ENCODE results near the gene SPTLC3. TPM values are rescaled to one million over a fixed set of nuclear protein-coding genes. Genes with fewer than 3 reads are reported as not detected.

The SPTLC3 gene
- total and polyA plus RNA-seq, 2 donors (not counting 1 experiment from before 2014, with no cell fraction given): 4.0 TPM

DNA sequence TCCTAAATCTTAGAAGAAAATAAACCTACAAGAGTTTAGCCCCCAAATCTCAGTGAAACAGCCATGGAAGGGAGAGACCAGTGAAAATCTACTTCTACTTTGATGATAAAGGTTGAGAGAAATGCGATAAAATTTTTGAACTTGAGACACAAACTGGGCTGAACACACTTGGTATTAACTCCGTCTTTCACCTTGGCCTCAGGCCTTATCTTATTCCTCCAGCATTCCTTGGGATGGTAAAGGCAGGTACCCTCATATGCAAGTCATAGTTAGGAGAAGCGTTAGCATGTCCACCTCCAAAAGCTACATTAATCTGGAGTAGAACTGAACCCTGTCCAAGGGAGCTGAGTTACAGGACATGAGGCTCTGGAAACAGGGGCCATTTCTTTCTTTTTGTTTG, 1.2 kb upstream of the SPTLC3 start:
- TF ChIP-seq, protein P1, sequence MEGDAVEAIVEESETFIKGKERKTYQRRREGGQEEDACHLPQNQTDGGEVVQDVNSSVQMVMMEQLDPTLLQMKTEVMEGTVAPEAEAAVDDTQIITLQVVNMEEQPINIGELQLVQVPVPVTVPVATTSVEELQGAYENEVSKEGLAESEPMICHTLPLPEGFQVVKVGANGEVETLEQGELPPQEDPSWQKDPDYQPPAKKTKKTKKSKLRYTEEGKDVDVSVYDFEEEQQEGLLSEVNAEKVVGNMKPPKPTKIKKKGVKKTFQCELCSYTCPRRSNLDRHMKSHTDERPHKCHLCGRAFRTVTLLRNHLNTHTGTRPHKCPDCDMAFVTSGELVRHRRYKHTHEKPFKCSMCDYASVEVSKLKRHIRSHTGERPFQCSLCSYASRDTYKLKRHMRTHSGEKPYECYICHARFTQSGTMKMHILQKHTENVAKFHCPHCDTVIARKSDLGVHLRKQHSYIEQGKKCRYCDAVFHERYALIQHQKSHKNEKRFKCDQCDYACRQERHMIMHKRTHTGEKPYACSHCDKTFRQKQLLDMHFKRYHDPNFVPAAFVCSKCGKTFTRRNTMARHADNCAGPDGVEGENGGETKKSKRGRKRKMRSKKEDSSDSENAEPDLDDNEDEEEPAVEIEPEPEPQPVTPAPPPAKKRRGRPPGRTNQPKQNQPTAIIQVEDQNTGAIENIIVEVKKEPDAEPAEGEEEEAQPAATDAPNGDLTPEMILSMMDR (conservative IDR thresholded peaks at IDR 0.05 in 1 of 2, IDR thresholded peaks at IDR 0.05 in 1 of 2; ENCODE audit: low read depth in 1 of 2, low read length in 2 of 2): no peak
- no peak for TF ChIP-seq EZH2 (IDR thresholded peaks at IDR 0.05; ENCODE audit: low read length, missing control alignments)
- Histone ChIP-seq H3K27me3 (ENCODE audit: control insufficient read depth, insufficient read depth, low read length) (no peaks in the 10 kb centered on the region), H3K9me3 (ENCODE audit: control insufficient read depth, insufficient read depth, low read depth, low read length) (no peaks in the 10 kb centered on the region), H4K20me1 (ENCODE audit: control insufficient read depth, extremely low read depth, insufficient read depth, low read length) (no peaks in the 10 kb centered on the region), H3K4me2 (ENCODE audit: extremely low read depth, insufficient read depth, low read length) (no peak overlapping the region), H3K4me3 (replicated peaks in 1 of 4; ENCODE audit: control extremely low read depth in 1 of 4, insufficient read depth in 1 of 4, low read depth in 3 of 4, low read length in 4 of 4) (no peak overlapping the region), H3K79me2 (ENCODE audit: control insufficient read depth, insufficient read depth, low read length) (no peaks in the 10 kb centered on the region), H3K4me1 (ENCODE audit: control insufficient read depth, extremely low read depth, insufficient read depth, low read length) (peaks cover 3% of the 10 kb centered on the region), H3K27ac (ENCODE audit: insufficient read depth, low read length) (no peak overlapping the region), H3K36me3 (ENCODE audit: control insufficient read depth, insufficient read depth, low read length) (no peaks in the 10 kb centered on the region), H2AFZ (ENCODE audit: low read length) (no peak overlapping the region), H3K9ac (ENCODE audit: insufficient read depth, low read length) (no peak overlapping the region)
- no peak for DNase-seq (ENCODE audit: low read depth in 2 of 2)

DNA sequence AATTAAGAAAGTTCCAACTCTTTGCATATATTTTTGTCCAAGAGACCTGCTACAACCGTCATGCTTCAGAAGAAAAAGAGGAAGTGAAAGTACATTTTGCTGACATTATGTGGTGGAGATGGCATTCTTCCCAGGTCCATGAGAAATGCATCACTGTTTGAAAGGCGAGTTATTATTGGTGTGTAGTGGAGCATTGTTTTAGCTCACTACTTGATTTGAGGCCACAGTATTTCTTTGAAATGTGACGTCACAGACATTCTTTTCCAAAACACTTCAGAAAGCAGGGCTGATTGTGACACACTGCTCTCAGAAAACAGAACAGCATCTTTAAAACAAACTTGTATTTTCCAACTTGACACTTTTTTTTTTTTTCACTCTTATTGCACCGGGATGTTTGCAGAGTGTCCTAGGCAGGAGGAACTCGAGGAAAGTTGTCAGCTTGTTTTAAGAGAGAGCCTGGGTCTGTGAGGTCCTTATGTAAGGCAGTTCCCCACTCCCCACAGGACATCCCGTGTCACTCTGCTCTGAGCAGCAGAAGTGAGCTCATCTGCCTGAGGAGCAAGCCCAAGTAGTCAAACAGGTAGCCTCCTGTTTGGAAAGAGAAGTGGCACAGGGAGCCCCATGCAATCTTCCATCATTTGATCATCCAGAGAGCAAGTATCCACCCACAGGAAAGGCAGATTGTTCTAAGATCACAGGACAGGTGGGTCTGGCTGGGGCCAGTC, 1.1 kb downstream of the SPTLC3 start:
- no peaks in the 10 kb centered on the region for H3K79me2 ChIP-seq (ENCODE audit: control insufficient read depth, insufficient read depth, low read length)
- H3K9ac ChIP-seq (ENCODE audit: insufficient read depth, low read length): no peak overlapping the region
- TF ChIP-seq, protein P1 (conservative IDR thresholded peaks at IDR 0.05 in 1 of 2, IDR thresholded peaks at IDR 0.05 in 1 of 2; ENCODE audit: low read depth in 1 of 2, low read length in 2 of 2): no peak
- no peak for TF ChIP-seq EZH2 (IDR thresholded peaks at IDR 0.05; ENCODE audit: low read length, missing control alignments)
- no peaks in the 10 kb centered on the region for H4K20me1 ChIP-seq (ENCODE audit: control insufficient read depth, extremely low read depth, insufficient read depth, low read length)
- H3K27ac ChIP-seq (ENCODE audit: insufficient read depth, low read length): peak overlapping the region; percentile 56
- H3K4me2 ChIP-seq (ENCODE audit: extremely low read depth, insufficient read depth, low read length): peak overlapping the region; percentile 86
- peaks cover 3% of the 10 kb centered on the region for H3K4me1 ChIP-seq (ENCODE audit: control insufficient read depth, extremely low read depth, insufficient read depth, low read length)
- peak overlapping the region; percentile 46 for H2AFZ ChIP-seq (ENCODE audit: low read length)
- H3K4me3 ChIP-seq (replicated peaks in 1 of 4; ENCODE audit: control extremely low read depth in 1 of 4, insufficient read depth in 1 of 4, low read depth in 3 of 4, low read length in 4 of 4): peak overlapping the region; percentile 50 to 92 (median 56)
- peak; percentile 97 to 99 for DNase-seq (ENCODE audit: low read depth in 2 of 2)
- no peaks in the 10 kb centered on the region for H3K36me3 ChIP-seq (ENCODE audit: control insufficient read depth, insufficient read depth, low read length)
- H3K27me3 ChIP-seq (ENCODE audit: control insufficient read depth, insufficient read depth, low read length): no peaks in the 10 kb centered on the region
- no peaks in the 10 kb centered on the region for H3K9me3 ChIP-seq (ENCODE audit: control insufficient read depth, insufficient read depth, low read depth, low read length)

DNA sequence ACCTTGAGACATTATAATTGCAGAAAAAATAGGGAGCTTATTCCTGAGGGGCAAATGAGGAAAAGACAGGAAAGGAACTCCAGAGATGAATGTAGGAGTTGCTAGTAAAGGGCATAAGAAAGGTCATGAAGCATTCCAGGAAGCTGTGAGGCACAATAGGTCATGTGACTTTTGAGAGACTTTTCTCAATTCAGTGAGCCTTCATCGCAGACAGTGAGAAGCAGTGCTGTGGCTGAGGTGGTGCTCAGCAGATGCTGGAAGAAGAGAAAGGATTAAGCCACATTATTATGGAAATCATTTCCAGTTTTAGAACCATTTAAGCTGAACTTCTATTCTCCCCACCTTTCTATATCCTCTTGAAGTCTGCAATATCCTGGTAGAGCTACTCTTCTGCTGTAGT, 4.1 kb downstream of the SPTLC3 start:
- H4K20me1 ChIP-seq (ENCODE audit: control insufficient read depth, extremely low read depth, insufficient read depth, low read length): no peaks in the 10 kb centered on the region
- no peak overlapping the region for H3K4me3 ChIP-seq (replicated peaks in 1 of 4; ENCODE audit: control extremely low read depth in 1 of 4, insufficient read depth in 1 of 4, low read depth in 3 of 4, low read length in 4 of 4)
- TF ChIP-seq, protein P1 (conservative IDR thresholded peaks at IDR 0.05 in 1 of 2, IDR thresholded peaks at IDR 0.05 in 1 of 2; ENCODE audit: low read depth in 1 of 2, low read length in 2 of 2): no peak
- no peak for TF ChIP-seq EZH2 (IDR thresholded peaks at IDR 0.05; ENCODE audit: low read length, missing control alignments)
- no peaks in the 10 kb centered on the region for H3K27me3 ChIP-seq (ENCODE audit: control insufficient read depth, insufficient read depth, low read length)
- DNase-seq (ENCODE audit: low read depth in 2 of 2): no peak
- no peak overlapping the region for H2AFZ ChIP-seq (ENCODE audit: low read length)
- no peak overlapping the region for H3K27ac ChIP-seq (ENCODE audit: insufficient read depth, low read length)
- H3K4me2 ChIP-seq (ENCODE audit: extremely low read depth, insufficient read depth, low read length): no peak overlapping the region
- no peaks in the 10 kb centered on the region for H3K9me3 ChIP-seq (ENCODE audit: control insufficient read depth, insufficient read depth, low read depth, low read length)
- H3K79me2 ChIP-seq (ENCODE audit: control insufficient read depth, insufficient read depth, low read length): no peaks in the 10 kb centered on the region
- H3K36me3 ChIP-seq (ENCODE audit: control insufficient read depth, insufficient read depth, low read length): no peaks in the 10 kb centered on the region
- no peak overlapping the region for H3K9ac ChIP-seq (ENCODE audit: insufficient read depth, low read length)
- H3K4me1 ChIP-seq (ENCODE audit: control insufficient read depth, extremely low read depth, insufficient read depth, low read length): peaks cover 3% of the 10 kb centered on the region

All from fibroblast of lung (primary cell).